Activated effector memory CD4-positive, alpha-beta T cell treated with Interleukin-2 at 50 U/mL for 16 hours (primary cell): ENCODE measurements around the gene PEAK1.

Experiments used
- DNase-seq: peaks from one replicate; pipeline ENCODE4 v3.0.0-alpha.2; 2020

The PEAK1 gene

DNA sequence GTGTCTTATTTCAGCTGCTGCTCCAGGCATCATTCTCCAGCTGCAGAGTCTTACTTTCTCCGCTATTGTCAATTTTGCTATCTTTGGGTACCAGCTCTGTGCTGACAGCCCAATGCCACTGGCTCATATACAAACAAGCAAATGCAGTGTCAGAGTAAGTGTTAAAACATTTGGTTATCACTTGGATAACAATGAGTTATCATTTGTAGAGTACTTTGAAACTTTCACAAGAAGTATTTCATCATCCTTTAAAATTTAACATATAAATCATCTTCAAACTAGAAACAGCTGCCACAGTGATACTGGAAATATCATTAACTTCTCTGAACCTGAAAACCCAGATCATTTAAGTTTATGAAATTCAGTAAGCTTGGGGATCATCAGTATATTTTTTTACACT is 362.8 kb downstream of the PEAK1 start:
- DNase-seq: no peak

DNA sequence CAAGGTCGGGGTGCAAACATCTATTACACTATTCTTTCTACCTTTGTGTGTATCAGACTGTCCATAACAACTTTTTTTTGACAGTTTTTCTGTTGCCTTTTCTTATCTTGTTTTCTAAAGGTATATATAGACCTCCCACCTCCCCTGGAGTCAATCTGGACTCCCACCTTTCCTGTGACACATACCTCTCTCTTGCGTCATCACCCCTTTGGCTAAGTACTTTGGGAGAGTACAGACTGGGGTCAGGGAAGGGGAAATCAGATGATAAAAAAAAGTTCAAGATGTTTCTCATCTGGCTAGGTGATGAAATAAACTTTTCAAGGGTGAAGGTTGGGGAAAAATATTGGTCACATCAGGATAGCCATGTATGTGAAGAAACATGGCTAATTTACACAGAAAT is 366.2 kb downstream of the PEAK1 start:
- no peak for DNase-seq

DNA sequence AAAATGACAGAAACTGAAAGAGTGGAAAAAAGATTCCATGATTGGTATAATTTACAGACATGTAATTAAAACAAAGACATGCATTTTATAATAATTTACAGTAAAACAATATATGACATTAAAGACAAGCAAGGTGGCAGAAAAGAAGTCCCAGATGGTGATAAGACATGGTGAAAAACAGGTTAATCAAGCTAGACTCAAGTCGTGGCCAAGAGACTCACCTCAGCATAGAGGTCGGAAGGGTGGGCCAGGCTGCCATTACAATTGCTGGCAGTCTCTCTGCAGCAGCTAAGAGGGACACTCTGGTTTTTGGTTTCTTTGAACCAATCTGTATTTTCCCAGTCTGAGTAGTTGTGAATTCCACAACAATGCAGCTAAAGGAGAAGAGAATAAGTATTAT is 367.3 kb downstream of the PEAK1 start:
- DNase-seq: no peak
